ENCODE results near the gene RAB11A.

DNA sequence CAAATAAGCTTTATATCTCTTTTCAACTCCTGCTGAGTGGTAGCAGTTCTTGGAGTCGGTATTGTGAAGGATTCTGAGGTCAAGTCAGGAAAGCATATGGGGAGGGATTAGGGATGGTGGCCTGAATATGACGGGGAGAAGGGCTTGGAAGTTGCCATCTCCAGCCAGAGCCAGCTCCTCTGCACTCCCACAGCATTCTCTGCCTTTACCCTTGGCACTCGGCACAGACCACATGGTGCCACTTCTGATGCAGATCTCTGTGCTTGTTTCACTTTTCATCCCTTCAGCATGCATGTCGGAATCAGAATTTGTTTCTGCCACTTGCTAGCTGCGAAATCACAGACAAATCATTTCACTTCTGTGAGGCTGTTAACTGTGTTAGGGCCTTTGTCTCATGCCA, 52.5 kb downstream of the RAB11A start:
- TF ChIP-seq, protein P1, sequence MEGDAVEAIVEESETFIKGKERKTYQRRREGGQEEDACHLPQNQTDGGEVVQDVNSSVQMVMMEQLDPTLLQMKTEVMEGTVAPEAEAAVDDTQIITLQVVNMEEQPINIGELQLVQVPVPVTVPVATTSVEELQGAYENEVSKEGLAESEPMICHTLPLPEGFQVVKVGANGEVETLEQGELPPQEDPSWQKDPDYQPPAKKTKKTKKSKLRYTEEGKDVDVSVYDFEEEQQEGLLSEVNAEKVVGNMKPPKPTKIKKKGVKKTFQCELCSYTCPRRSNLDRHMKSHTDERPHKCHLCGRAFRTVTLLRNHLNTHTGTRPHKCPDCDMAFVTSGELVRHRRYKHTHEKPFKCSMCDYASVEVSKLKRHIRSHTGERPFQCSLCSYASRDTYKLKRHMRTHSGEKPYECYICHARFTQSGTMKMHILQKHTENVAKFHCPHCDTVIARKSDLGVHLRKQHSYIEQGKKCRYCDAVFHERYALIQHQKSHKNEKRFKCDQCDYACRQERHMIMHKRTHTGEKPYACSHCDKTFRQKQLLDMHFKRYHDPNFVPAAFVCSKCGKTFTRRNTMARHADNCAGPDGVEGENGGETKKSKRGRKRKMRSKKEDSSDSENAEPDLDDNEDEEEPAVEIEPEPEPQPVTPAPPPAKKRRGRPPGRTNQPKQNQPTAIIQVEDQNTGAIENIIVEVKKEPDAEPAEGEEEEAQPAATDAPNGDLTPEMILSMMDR (IDR thresholded peaks at IDR 0.05; ENCODE audit: low read depth, low read length, poor library complexity, severe bottlenecking) = no peak
- no peak for TF ChIP-seq EZH2phosphoT487 (IDR thresholded peaks at IDR 0.05; ENCODE audit: borderline replicate concordance, low read length)

Data from DOHH2 (cell line).